HCT116 (cell line): ENCODE data around the gene DAPK2. TPM values are rescaled to one million over a fixed set of nuclear protein-coding genes. Genes with fewer than 3 reads are reported as not detected.

Source experiments
- ATAC-seq: fragments of 200-7000 bp; cut with Tn5 transposase; 2 replicates; pipeline ENCODE4 v1.9.1; 2020; ENCODE audit warnings: mild to moderate bottlenecking, moderate library complexity
- BruUV-seq: library from RNA; stranded (reverse); fragments of 400-500 nt; replicated peaks from 2 replicates; lab custom pipeline; 2021; lab: Mats Ljungman, UMichigan
- CTCF ChIA-PET: fragments of 300-600 bp; sonication (Branson Sonifier 250); formaldehyde crosslinking; loops from one replicate; lab custom pipeline; 2021; ENCODE audit warnings: antibody characterized with exemption; lab: Charles Lee
- POLR2A ChIA-PET: fragments of 300-600, 350-600 bp; sonication (Branson Sonifier 250); formaldehyde crosslinking; loops from one replicate; lab custom pipeline; 2021; ENCODE audit warnings: antibody characterized with exemption; lab: Charles Lee
- RAD21 ChIA-PET, 2 experiments: fragments of 300-600 bp; sonication (Branson Sonifier 250); formaldehyde crosslinking; loops; one replicate each; lab custom pipeline; 2023; ENCODE audit warnings: low total read pairs in 2 of 2; ENCODE audit not compliant: uncharacterized antibody in 2 of 2, unreplicated experiment in 2 of 2, low non-redundant PET in 1 of 2; lab: Charles Lee
- DNase-seq: peaks from one replicate; pipeline ENCODE4 v3.0.0-alpha.2; 2010; ENCODE audit warnings: low read depth, low spot score
- H2AFZ ChIP-seq: fragments of 200-600 bp; shearing (Covaris generic), sonication (generic); 2 replicates; pipeline ENCODE4 v1.6.1; 2017; ENCODE audit warnings: low read depth, mixed run types, mixed read lengths, antibody characterized with exemption, low read length; ENCODE audit not compliant: poor library complexity, severe bottlenecking
- H3K27ac ChIP-seq: 2 replicates; pipeline ENCODE4 v1.5.1; 2012; ENCODE audit warnings: low read depth, low read length
- H3K27me3 ChIP-seq: fragments of 200-600 bp; sonication (generic); 2 replicates; pipeline ENCODE4 v1.6.1; 2016; ENCODE audit warnings: mixed run types, low read length, mixed read lengths; ENCODE audit not compliant: insufficient read depth
- H3K36me3 ChIP-seq, 2 experiments: fragments of 200-500 bp in 1 of 2; fragments of 200-600 bp in 1 of 2; sonication (Bioruptor generic) in 1 of 2; sonication (generic) in 1 of 2; 2 replicates each; pipeline versions ENCODE4 v1.5.1 to v1.6.1; 2014 to 2016; ENCODE audit warnings: low read length in 2 of 2, inconsistent platforms in 1 of 2, mixed read lengths in 1 of 2, mixed run types in 1 of 2; ENCODE audit not compliant: insufficient read depth in 2 of 2, control insufficient read depth in 1 of 2
- H3K4me1 ChIP-seq, 2 experiments: fragments of 200-600 bp in 1 of 2; sonication (generic) in 1 of 2; 2 replicates each; pipeline versions ENCODE4 v1.5.1 to v1.6.1; 2012 to 2017; ENCODE audit warnings: low read length in 2 of 2, inconsistent platforms in 1 of 2, mild to moderate bottlenecking in 1 of 2, mixed read lengths in 1 of 2, mixed run types in 1 of 2, moderate library complexity in 1 of 2; ENCODE audit not compliant: insufficient read depth in 2 of 2, control insufficient read depth in 1 of 2
- H3K4me2 ChIP-seq: fragments of 200-600 bp; sonication (generic); 2 replicates; pipeline ENCODE4 v1.6.1; 2017; ENCODE audit warnings: mixed run types, low read length, mixed read lengths
- H3K4me3 ChIP-seq, 2 experiments: fragments of 200-600 bp in 1 of 2; sonication (generic) in 1 of 2; replicated peaks in 1 of 2; 2 replicates each; pipeline ENCODE4 v1.5.1; 2011 to 2016; ENCODE audit warnings: low read length in 2 of 2, control low read depth in 1 of 2, low read depth in 1 of 2, mild to moderate bottlenecking in 1 of 2, mixed read lengths in 1 of 2, mixed run types in 1 of 2
- H3K79me2 ChIP-seq: fragments of 200-600 bp; sonication (generic); 2 replicates; pipeline ENCODE4 v1.6.1; 2017; ENCODE audit warnings: mild to moderate bottlenecking, mixed run types, low read length, moderate library complexity, mixed read lengths; ENCODE audit not compliant: insufficient read depth
- H3K9ac ChIP-seq: fragments of 200-600 bp; sonication (generic); 2 replicates; pipeline ENCODE4 v1.6.1; 2016; ENCODE audit warnings: low read length, mixed read lengths
- H3K9me2 ChIP-seq: fragments of 200-600 bp; sonication (generic), shearing (Covaris generic); 2 replicates; pipeline ENCODE4 v1.6.1; 2017; ENCODE audit warnings: mixed run types, mild to moderate bottlenecking, moderate library complexity; ENCODE audit not compliant: insufficient read depth
- H3K9me3 ChIP-seq, 2 experiments: fragments of 200-500 bp in 1 of 2; fragments of 200-600 bp in 1 of 2; sonication (Bioruptor generic) in 1 of 2; sonication (generic) in 1 of 2; 2 replicates each; pipeline ENCODE4 v1.6.1; 2014 to 2017; ENCODE audit warnings: low read length in 2 of 2, mixed read lengths in 2 of 2, inconsistent platforms in 1 of 2, low read depth in 1 of 2, mild to moderate bottlenecking in 1 of 2, mixed run types in 1 of 2, moderate library complexity in 1 of 2; ENCODE audit not compliant: control insufficient read depth in 1 of 2, insufficient read depth in 1 of 2
- H4K20me1 ChIP-seq: fragments of 200-600 bp; sonication (generic), shearing (Covaris generic); 2 replicates; pipeline ENCODE4 v1.6.1; 2017; ENCODE audit warnings: mixed run types, mild to moderate bottlenecking, moderate library complexity; ENCODE audit not compliant: insufficient read depth
- CBX3 ChIP-seq: IDR thresholded peaks from 2 replicates; pipeline ENCODE4 v1.6.1; 2012; ENCODE audit warnings: low read depth
- CEBPB ChIP-seq: IDR thresholded peaks from 2 replicates; pipeline ENCODE4 v1.6.1; 2012; ENCODE audit warnings: low read depth
- CTCF ChIP-seq, 3 experiments: fragments of 200-600 bp in 1 of 3; sonication (generic) in 1 of 3; IDR thresholded peaks in 2 of 3; conservative IDR thresholded peaks in 1 of 3; 2 replicates each; pipeline ENCODE4 v1.5.1; 2012 to 2017; ENCODE audit warnings: low read depth in 2 of 3, low read length in 2 of 3, antibody characterized with exemption in 1 of 3, borderline replicate concordance in 1 of 3, control low read depth in 1 of 3, mild to moderate bottlenecking in 1 of 3, mixed read lengths in 1 of 3, mixed run types in 1 of 3, moderate library complexity in 1 of 3; ENCODE audit not compliant: insufficient read depth in 1 of 3
- EGR1 ChIP-seq: IDR thresholded peaks from 2 replicates; pipeline ENCODE4 v1.6.1; 2012; ENCODE audit warnings: low read depth
- ELF1 ChIP-seq: IDR thresholded peaks from 2 replicates; pipeline ENCODE4 v1.6.1; 2012; ENCODE audit warnings: low read depth, borderline replicate concordance
- EZH2 ChIP-seq: fragments of 200-600 bp; sonication (generic); IDR thresholded peaks from 2 replicates; pipeline ENCODE4 v1.6.1; 2017; ENCODE audit warnings: antibody characterized with exemption, mixed run types
- EZH2phosphoT487 ChIP-seq: fragments of 200-600 bp; IDR thresholded peaks from 2 replicates; pipeline ENCODE4 v1.6.1; 2018; ENCODE audit warnings: antibody characterized with exemption, borderline replicate concordance
- JUND ChIP-seq: IDR thresholded peaks from 2 replicates; pipeline ENCODE4 v1.6.1; 2012
- MAX ChIP-seq: IDR thresholded peaks from 2 replicates; pipeline ENCODE4 v1.6.1; 2012
- POLR2A ChIP-seq: IDR thresholded peaks from 2 replicates; pipeline ENCODE4 v1.7.0; 2011; ENCODE audit warnings: borderline replicate concordance; ENCODE audit not compliant: insufficient read depth, insufficient read length; ENCODE audit errors: extremely low read depth
- REST ChIP-seq: IDR thresholded peaks from 2 replicates; pipeline ENCODE4 v1.6.1; 2012; ENCODE audit warnings: low read depth
- SIN3A ChIP-seq: IDR thresholded peaks from 2 replicates; pipeline ENCODE4 v1.6.1; 2012; ENCODE audit warnings: low read depth
- SP1 ChIP-seq: IDR thresholded peaks from 2 replicates; pipeline ENCODE4 v1.6.1; 2012; ENCODE audit warnings: low read depth
- SRF ChIP-seq: IDR thresholded peaks from 2 replicates; pipeline ENCODE4 v1.6.1; 2012; ENCODE audit warnings: low read depth
- TCF7L2 ChIP-seq: IDR thresholded peaks from 2 replicates; pipeline ENCODE4 v1.7.0; 2011; ENCODE audit warnings: borderline replicate concordance, inconsistent platforms; ENCODE audit not compliant: insufficient read depth, insufficient read length; ENCODE audit errors: extremely low read depth
- ZBTB33 ChIP-seq: IDR thresholded peaks from 2 replicates; pipeline ENCODE4 v1.6.1; 2011; ENCODE audit warnings: mild to moderate bottlenecking, low read length, moderate library complexity; ENCODE audit not compliant: insufficient replicate concordance; ENCODE audit errors: extremely low read depth
- ZNF274 ChIP-seq: fragments of 200-500 bp; sonication (Bioruptor generic); IDR thresholded peaks from 2 replicates; pipeline ENCODE4 v1.6.1; 2014; ENCODE audit warnings: mild to moderate bottlenecking, low read depth, low read length, inconsistent platforms
- intact Hi-C: fragments of 100-400 bp; cut with micrococcal nuclease; formaldehyde crosslinking; loops from 2 replicates; pipeline ENCODE4 v1.10.0; 2022
- total RNA-seq: library from RNA; stranded (reverse); gene quantifications from one replicate; pipeline ENCODE4 v1.2.1, GENCODE V29; 2021; ENCODE audit not compliant: unreplicated experiment

DAPK2 gene
- total RNA-seq, 1 experiment from 2014 or later = 4.8 TPM

GRCh38 chr15:63881431-63881830 is 164.9 kb downstream of the DAPK2 start:
- H3K4me3 ChIP-seq = no peak overlapping the region
- no TSS peak for BruUV-seq
- no peak overlapping the region for H2AFZ ChIP-seq
- H3K9me3 ChIP-seq = no peaks in the 10 kb centered on the region
- ChIA-PET RAD21 (no interaction called here), CTCF (no interaction called here), POLR2A (no interaction called here)
- H3K4me1 ChIP-seq = peaks cover 0 to 3% of the 10 kb centered on the region in 2 experiments; a peak in 1 of 4 replicates
- no peaks in the 10 kb centered on the region for H3K27me3 ChIP-seq
- intact Hi-C loops = no loop called here
- ATAC-seq (no peak), DNase-seq (no peak)
- no peak overlapping the region for H3K27ac ChIP-seq
- no peaks in the 10 kb centered on the region for H3K79me2 ChIP-seq
- H3K36me3 ChIP-seq = no peaks in the 10 kb centered on the region
- no peak for TF ChIP-seq EZH2
- TF ChIP-seq ZNF274 = no peak
- TF ChIP-seq CTCF (IDR thresholded peaks at IDR 0.05 in 2 of 3, conservative IDR thresholded peaks at IDR 0.05 in 1 of 3; ENCODE audit: borderline replicate concordance in 1 of 3, insufficient read depth in 1 of 3, low read depth in 2 of 3, low read length in 2 of 3) = no peak
- TF ChIP-seq POLR2A = no peak
- no peak for TF ChIP-seq REST
- TF ChIP-seq SP1 = no peak
- no peak for TF ChIP-seq EGR1
- TF ChIP-seq MAX = no peak
- TF ChIP-seq EZH2phosphoT487 = no peak
- no peak for TF ChIP-seq CBX3
- TF ChIP-seq ZBTB33 = no peak
- no peak for TF ChIP-seq ELF1
- no peak for TF ChIP-seq SIN3A
- TF ChIP-seq CEBPB = no peak
- no peak for TF ChIP-seq JUND
- no peak for TF ChIP-seq TCF7L2
- TF ChIP-seq SRF = no peak
- TF ChIP-seq, all 23 proteins: peak for 0
- no peaks in the 10 kb centered on the region for H3K9me2 ChIP-seq
- no peak overlapping the region for H3K4me2 ChIP-seq
- no peaks in the 10 kb centered on the region for H4K20me1 ChIP-seq
- H3K9ac ChIP-seq = no peak overlapping the region
